GM18520 (cell line): ENCODE data around the gene FBF1.
"Not testable (repeated sequence)": the region's sequence is repeated elsewhere in the genome, so short reads cannot be mapped to it uniquely, and the experiment has no call there.

ENCODE experiments used
- ATAC-seq: cut with Tn5 transposase; IDR thresholded peaks from one replicate; pipeline ENCODE4 v1.9.1; 2021; ENCODE audit not compliant: unreplicated experiment

The FBF1 gene

DNA sequence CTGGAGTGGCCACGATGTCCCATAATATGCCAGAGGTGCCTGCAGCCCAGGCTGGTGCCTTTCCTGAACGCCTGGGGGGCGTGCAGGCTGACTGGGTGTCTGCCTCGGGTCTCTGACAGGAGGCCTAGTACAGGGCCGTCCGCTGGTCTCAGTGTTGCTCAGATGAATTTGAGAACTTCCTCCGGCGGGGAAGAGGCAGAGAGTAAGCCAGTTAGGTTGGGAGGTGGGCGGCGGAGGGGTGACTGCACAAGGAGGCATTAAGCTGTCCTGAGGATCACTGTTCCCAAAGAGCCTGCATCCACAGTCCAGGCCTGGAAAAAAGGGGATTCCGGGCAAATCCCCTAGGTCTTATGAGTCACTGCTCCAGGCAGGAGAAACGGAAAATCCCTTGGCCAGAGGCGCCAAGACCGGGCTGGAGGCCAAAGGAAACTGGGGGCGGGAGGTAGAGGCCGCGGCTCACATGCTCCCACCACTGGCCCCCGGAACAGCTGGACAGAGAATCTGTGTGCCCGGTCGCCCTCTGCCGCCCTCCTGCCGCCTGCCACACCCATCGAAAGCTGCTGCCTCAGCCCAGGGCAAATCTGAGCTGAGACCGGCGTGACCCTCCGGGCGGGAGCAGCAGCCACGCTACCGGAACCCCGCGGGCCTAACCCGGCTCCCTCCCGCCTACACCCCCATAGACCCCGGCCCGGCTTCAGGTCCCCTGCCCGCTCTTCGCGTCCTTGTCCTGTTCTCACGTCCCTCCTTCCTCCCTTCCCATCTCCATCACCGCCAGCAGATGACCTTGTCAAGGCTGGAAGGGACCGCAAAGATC lies 63.7 kb downstream of the FBF1 start:
- no peak for ATAC-seq

DNA sequence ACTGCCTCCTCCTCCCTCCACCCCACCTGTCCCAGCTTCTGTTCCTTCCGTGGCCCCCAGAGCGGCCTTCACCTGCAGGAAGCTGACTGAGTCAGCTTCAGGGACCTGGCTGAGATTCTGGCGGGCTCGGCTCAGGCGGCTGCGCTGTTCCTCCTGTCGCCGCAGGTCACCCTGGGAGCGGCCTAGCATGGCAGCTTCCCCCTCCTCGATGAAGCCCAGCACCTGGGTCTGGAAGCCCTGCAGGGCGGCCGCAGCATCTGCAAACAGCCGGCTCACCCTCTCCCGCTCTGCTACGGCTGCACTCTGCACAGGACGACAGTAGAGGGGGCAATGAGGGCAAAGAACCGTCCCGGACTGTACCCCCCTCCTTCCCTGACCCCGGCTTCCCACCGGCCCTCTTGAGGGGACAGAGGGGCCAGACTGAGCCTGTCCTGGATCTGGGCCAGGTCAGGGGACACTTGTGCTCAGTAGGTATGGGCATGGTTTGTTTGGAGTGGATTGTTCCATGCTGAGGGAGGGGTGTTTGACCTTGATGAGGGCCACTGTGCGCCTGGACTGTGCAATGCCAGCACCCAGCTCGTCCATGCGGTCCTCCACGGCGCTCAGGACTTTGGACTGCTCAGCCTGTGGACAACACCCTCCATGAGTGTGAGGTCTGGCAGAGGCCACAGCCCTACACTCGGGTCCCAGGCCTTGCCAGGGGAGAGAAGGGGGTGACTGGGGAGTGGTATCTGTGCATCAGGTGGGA lies 64.5 kb downstream of the FBF1 start:
- no peak for ATAC-seq

DNA sequence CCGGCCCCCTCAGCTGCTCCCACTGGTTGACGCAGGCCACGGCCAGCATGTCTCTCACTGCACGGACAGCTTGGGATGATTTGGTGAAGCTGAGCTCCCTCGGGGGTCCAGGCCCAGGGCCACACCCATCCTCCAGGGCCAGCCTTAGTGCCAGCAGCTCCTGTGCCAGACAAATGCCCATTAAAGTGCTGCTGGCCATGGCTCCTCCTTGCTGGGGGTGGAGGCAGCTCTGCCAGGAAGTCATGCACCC lies 65.0 kb downstream of the FBF1 start:
- no peak for ATAC-seq

DNA sequence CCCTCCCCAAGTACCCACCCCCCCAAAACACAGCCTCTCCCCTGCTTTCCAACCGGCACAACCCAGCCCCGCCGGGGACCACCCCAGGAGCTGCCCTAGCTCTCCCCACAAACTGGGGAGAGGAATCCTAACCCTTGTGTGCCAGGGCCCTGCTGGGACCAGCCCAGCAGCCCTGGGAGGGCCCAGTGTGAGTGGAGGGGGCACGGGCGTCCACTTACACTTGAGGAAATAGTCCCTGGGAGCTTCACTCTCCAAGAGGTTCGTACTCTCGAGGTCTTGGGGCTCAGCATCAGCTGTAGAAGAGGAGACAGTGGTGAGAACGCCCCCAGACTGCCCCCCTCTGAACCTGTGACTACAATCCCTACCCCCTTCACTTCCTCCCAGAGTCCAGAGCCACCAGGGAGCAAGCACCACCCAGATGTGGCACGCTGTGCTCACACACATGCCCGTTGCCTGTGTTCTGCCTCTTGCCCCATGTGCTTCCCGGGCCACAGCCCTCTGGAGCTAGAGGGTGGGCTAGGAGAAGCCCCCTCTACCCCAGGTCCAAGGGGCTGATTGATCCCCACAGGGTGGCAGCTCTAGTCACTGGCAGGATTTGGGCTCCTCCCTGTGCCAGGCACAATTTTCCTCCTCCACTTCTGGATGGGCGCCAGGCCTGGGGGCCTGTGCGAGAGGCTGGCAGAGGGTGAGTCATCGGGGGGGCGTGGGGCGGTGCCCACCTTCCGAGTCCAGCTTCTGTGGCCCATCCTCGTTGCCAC lies 65.5 kb downstream of the FBF1 start:
- no peak for ATAC-seq

DNA sequence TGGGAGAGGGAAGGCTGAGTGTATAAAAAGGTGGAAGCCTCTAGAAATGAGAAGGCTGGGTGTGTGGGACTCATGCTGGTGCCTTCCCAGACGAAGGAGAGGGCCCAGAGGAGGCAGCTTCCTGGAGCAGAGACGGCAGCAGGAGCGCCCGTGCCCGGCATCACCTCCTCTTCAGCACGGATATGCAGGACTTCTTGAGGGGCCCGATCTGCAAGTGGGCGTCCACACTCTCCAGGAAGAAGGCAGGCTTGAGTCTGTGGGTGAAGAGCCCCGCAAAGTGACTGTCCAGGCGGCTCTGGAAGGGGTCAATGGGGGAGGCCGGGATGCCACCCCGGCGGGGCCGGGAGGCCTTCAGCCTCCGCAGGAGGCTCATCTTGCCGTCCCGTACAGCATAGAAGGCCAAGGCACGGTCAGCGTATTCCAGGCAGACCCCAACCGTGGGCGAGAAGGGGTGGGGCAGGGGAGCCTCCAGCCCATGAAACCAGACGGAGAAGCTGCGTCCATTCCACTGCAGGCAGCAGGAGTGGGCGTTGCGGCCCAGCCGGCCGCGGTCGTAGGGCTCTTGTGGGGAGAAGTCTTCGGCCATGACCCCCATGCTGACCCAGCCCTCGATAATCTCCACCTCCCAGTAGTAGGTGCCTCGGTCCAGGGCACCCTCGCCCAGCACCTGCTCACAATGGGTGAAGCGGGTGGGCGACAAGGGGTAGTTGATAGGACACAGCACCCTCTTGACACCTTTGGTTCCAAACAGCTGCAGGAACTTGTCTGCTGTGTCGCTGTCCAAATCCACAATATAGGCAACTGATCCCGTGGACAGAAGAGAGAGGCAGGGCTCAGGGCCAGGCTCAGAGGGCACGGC lies 66.3 kb downstream of the FBF1 start:
- no peak for ATAC-seq

DNA sequence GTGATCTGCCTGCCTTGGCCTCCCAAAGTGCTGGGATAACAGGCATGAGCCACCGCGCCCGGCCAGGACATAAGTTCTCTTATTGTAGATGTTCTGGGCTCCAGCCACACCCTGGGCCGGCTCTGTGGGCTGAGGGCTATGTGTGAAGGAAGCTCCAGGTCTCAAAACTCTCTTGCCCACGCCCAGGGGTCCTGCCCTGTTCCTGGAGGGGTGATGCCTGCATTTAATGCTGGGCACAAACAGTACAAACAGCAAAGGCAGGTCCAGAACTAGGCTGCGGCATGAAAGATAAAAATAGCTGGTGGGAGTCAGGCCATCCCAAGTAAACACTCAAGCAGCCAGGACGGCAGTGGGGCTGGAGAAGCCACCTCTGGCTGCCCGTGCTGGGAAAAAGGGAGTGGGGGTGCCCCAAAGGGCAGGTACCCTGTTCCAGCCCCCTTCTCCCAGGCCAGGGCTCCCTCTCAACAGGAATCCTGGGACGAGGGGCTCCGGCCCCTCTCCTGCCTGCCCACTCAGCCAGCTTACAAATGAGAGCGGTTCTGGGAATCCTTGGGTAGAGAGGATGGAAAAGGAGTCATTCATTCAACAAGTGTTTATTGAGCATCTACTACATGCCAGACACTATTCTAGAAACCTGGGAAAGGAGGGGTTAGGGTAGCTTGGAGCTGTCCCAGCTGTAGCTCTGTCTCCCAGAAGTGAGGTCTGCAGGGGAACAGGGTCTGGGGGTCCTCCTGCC lies 67.1 kb downstream of the FBF1 start:
- no peak for ATAC-seq

DNA sequence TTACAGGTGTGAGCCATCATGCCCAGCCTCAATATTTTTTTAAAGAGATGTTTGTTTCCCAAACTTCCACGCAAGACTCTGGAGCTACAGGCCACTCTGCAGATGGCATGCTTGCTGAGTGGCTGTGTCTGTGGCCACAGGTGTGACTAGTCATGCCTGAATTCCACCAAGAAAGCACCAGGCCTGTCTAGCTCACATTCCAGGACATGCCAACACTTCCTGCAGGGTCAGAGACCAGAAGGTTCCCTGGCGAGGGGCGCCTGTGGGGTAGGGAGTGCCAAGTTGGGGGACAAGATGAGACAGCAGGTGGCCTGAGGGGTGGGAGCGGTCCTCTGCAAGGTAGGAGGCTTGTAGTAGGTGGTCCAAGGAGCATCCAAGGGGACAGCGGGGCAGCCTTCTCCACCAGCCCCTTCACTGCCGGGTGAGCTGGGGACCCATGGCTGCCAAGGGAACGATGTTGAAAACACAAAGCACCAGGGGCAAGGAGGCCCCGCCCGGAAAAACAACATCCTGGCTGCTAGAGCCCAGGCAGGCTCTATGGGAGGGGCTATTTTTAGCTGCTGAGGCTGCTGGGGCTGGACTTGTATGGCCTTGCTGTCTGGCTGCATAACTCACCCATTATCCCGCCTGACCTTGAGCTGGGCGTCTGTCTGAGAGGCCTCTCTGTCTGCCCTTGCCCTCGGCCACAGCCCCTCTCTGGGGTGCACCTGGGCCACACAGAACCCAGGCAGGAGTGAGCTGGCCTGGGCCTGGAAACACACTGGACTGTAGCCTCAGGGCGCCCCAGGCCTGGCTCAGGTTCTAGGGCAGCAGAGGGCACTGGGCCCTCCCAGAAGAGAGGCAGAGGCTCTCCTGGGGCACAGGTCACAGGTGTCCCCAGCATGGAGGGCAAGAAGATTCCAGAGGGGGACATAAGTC lies 68.1 kb downstream of the FBF1 start:
- no peak for ATAC-seq

DNA sequence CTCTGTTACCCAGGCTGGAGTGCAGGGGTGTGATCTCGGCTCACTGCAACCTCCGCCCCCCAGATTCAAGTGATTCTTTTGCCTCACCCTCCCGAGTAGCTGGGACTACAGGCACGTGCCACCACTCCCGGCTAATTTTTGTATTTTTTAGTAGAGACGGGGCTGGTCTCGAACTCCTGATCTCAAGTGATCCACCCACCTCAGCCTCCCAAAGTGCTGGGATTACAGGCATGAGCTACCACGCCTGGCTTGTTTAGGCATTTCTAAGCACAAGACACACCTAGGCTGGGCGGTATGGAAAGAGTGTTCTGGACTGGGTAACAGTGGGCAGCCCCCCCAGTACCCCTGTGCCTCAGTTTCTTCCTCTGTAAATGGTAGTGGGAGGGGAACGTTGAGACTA lies 70.6 kb downstream of the FBF1 start:
- ATAC-seq, result not testable (repeated sequence)

DNA sequence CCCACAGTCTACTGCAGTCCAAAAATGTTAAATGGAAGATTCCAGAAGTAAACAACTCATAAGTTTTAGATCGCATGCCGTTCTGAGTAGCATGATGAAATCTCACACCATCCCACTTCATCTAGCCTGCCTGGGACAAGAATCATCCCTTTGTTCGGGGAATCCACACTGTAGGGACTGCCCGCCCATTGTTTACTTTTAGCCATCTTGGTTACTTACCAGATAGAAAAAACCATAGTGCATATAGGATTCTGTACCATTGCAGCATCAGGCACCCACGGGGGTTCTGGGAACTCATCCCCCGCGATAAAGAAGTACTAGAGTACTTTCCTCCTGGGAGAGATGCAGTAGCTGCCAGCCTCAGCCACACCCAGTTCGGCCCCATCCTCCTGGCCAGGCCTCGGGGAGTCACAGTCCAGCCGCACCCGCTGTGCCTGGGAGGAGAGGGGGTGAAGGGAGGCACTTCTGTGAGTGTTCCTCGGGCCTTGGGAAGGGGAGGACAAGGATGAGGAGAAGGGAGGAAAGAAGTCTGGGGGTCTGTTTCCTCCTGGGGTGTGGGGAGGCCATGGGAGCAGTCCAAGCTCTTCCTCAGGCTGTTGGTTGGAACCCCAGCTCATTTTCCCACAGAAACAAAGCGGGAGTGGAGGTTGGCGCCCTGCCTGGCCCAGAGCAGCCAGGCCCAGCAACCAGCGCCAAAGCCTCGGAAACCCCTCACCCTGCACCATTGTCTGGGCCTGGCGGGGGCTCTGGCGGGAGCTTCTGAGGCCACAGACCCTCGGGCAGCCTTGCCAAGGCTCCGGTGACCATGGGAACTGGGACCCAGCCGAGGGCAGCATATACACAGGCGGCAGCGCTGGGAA lies 71.3 kb downstream of the FBF1 start:
- ATAC-seq, result no peak

DNA sequence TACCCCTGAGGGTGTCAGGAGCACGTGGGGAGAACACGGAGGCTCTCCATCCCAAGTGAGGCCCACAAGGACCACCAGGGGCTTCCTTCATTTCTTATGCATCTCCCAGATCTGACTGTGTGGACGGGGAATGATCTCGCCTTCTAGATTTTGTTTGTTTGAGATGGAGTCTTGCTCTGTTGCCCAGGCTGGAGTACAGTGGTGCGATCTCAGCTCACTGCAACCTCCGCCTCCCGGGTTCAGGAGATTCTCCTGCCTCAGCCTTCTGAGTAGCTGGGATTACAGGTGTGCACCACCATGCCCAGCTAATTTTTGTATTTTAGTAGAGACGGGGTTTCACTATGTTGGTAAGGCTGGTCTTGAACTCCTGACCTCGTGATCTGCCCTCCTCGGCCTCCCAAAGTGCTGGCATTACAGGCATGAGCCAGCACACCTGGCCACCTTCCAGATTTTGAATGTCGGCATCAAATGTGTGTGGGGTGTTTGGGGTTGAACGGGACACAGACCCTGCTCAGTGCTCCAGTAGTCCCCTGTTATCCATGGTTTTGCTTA lies 72.0 kb downstream of the FBF1 start:
- not testable (repeated sequence) for ATAC-seq

DNA sequence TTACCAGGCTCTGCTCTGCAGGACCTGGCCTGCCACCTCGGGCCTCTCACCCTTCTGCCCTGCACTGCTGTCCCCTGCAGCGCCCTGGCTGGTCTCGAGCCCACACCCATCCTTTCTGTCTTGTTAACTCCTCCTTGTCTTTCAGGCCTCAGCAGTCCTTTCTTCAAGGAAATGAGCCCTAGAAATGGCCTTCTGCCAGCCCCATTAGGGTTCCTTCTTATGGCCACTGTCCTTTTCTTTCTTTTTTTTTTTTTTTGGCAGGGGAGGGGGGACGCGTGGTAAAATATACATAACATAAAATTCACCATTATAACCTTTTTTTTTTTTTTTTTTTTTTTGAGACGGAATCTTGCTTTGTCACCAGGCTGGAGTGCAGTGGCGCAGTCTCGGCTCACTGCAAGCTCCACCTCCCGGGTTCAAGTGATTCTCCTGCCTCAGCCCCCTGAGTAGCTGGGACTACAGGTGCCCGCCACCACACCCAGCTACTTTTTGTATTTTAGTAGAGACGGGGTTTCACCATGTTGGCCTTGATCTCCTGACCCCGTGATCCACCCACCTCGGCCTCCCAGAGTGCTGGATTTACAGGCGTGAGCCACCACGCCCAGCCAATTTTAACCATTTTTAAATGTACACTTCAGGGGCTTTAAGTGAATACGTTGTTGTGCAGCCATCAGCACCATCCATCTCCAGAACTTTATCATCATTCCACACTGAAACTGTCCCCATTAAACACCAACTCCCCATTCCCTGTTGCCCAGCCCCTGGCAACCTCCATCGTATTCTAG lies 75.2 kb downstream of the FBF1 start:
- ATAC-seq, result not testable (repeated sequence)

DNA sequence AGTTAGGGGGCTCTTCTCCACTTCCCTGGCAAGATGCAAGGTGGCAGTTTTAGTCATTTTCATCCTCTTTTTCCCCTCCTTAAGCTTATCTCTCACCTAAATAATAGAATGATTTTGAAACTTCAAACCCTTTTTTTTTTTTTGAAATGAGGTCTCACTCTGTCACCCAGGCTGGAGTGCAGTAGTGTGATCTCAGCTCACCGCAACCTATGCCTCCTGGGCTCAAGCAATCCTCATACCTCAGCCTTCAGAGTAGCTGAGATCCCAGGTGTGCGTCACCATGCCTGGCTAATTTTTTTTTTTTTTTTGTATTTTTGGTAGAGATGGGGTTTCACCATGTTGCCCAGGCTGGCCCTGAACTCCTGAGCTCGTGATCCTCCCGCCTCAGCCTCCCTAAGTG lies 76.0 kb downstream of the FBF1 start:
- peak; percentile 12 for ATAC-seq

DNA sequence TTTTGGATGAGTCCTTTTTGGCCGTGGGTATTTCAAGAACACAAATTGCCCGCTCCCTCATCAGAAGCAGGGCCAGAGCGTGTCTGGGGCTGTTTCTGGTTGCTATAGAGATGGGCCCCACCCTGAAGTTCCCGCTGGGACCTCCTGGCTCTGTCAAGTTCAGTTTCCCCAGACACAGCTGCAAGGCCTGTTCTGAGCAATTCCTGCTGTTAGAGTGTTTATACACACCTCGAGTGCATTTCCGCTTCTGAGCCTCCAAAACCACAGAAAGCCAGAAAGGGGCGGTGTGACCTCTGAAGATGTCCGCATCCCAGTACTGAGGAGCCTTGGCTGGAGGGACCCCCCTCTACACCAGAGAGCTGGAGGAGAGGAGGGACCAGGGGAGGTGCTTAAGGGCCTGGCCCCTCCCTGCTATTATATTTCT lies 76.4 kb downstream of the FBF1 start:
- ATAC-seq, result peak; percentile 77

DNA sequence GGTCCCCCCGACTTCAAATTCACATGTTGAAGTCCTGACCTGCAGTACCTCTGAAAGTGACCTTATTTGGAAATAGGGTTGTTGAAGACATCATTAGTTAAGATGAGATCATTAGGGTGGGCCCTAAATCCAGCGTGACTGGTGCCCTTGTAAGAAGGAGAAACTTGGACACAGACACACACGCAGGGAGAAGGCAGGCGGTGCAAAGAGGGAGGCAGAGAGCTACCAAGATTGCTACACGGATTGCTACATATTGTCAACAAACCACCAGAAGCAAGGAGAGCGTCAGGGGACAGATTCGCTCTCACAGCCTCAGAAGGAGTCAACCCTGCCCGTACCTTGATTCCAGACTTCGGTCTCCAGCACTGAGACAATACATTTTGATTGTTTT lies 78.9 kb downstream of the FBF1 start:
- ATAC-seq, result no peak
